GM12878 (cell line): Measurements from ENCODE around the gene MISP3. TPM values are rescaled to one million over a fixed set of nuclear protein-coding genes. Genes with fewer than 3 reads are reported as not detected.

Experiments used
- ATAC-seq: fragments of 200-7000 bp; cut with Tn5 transposase; 3 replicates; pipeline ENCODE4 v1.9.1; 2020; ENCODE audit warnings: mild to moderate bottlenecking, moderate library complexity
- BruUV-seq: library from RNA; stranded (reverse); fragments of 400-500 nt; replicated peaks from 2 replicates; lab custom pipeline; 2021; lab: Mats Ljungman, UMichigan
- CTCF ChIA-PET: fragments of 300-600 bp; sonication (Branson Sonifier 250); formaldehyde crosslinking; extraction: SDS; loops from one replicate; lab custom pipeline; 2021; ENCODE audit warnings: inconsistent platforms; lab: Yijun Ruan, JAX
- POLR2A ChIA-PET: fragments of 350-600 bp; formaldehyde crosslinking; extraction: SDS; loops from one replicate; lab custom pipeline; 2021; ENCODE audit warnings: inconsistent platforms; lab: Charles Lee
- RAD21 ChIA-PET: fragments of 300-600 bp; sonication (Branson Sonifier 250); formaldehyde crosslinking; loops from one replicate; lab custom pipeline; 2023; ENCODE audit warnings: antibody characterized with exemption; ENCODE audit not compliant: unreplicated experiment; lab: Charles Lee
- SMC1A ChIA-PET: fragments of 300-600 bp; sonication (Branson Sonifier 250); formaldehyde crosslinking; loops from one replicate; lab custom pipeline; 2023; ENCODE audit not compliant: unreplicated experiment, uncharacterized antibody; lab: Charles Lee
- DNase-seq: peaks from one replicate; pipeline ENCODE4 v3.0.0-alpha.2; 2011; ENCODE audit warnings: low read depth, low spot score
- FAIRE-seq: peaks from 3 replicates; lab custom pipeline; 2011; peaks lifted over from hg19 to GRCh38; lab: Jason Lieb, UNC
- H2AFZ ChIP-seq: 2 replicates; pipeline ENCODE4 v1.6.0; 2011; ENCODE audit warnings: low read depth, low read length, control low read depth; ENCODE audit not compliant: control insufficient read depth
- H3K27ac ChIP-seq: 2 replicates; pipeline ENCODE4 v1.5.1; 2011; ENCODE audit warnings: control low read depth; ENCODE audit not compliant: control insufficient read depth, insufficient read depth
- H3K27me3 ChIP-seq, 2 experiments: replicated peaks in 1 of 2; 2 replicates each; pipeline versions ENCODE4 v1.6.0 to v1.6.1; 2011; ENCODE audit warnings: low read length in 1 of 2; ENCODE audit not compliant: control insufficient read depth in 2 of 2, insufficient read depth in 2 of 2
- H3K36me3 ChIP-seq, 2 experiments: 2 replicates each; pipeline ENCODE4 v1.5.1; 2011; ENCODE audit warnings: low read length in 1 of 2; ENCODE audit not compliant: control insufficient read depth in 2 of 2, insufficient read depth in 2 of 2
- H3K4me1 ChIP-seq: 2 replicates; pipeline ENCODE4 v1.6.1; 2011; ENCODE audit warnings: mild to moderate bottlenecking, low read length, moderate library complexity, mixed read lengths; ENCODE audit not compliant: control insufficient read depth, insufficient read depth
- H3K4me2 ChIP-seq: 2 replicates; pipeline ENCODE4 v1.6.0; 2011; ENCODE audit warnings: control low read depth; ENCODE audit not compliant: control insufficient read depth, insufficient read depth
- H3K4me3 ChIP-seq: fragments of 200-600 bp; sonication (generic); 2 replicates; pipeline ENCODE4 v1.5.1; 2016
- H3K79me2 ChIP-seq: 2 replicates; pipeline ENCODE4 v1.6.0; 2011; ENCODE audit warnings: low read length; ENCODE audit not compliant: control insufficient read depth, insufficient read depth
- H3K9ac ChIP-seq: 2 replicates; pipeline ENCODE4 v1.8.0; 2011; ENCODE audit warnings: low read length, control low read depth, mixed read lengths; ENCODE audit not compliant: control insufficient read depth, insufficient read depth
- H3K9me3 ChIP-seq: replicated peaks from 3 replicates; pipeline ENCODE4 v1.5.1; 2011; ENCODE audit warnings: mild to moderate bottlenecking, low read length; ENCODE audit not compliant: control insufficient read depth, insufficient read depth
- H4K20me1 ChIP-seq: 2 replicates; pipeline ENCODE4 v1.6.0; 2011; ENCODE audit not compliant: control insufficient read depth, insufficient read depth
- FOXM1 ChIP-seq: IDR thresholded peaks from 2 replicates; pipeline ENCODE4 v1.6.1; 2012; ENCODE audit warnings: low read depth, mild to moderate bottlenecking, inconsistent platforms, low read length, moderate library complexity
- MAX ChIP-seq: IDR thresholded peaks from 2 replicates; pipeline ENCODE4 v1.6.1; 2012; ENCODE audit warnings: low read depth, low read length, improper control_type of control experiment
- MLLT1 ChIP-seq: fragments of 450-650 bp; IDR thresholded peaks from 2 replicates; pipeline ENCODE4 v1.6.1; 2016; ENCODE audit warnings: mild to moderate bottlenecking
- TCF3 ChIP-seq: IDR thresholded peaks from 2 replicates; pipeline ENCODE4 v1.6.1; 2012; ENCODE audit warnings: low read depth, mild to moderate bottlenecking, low read length, borderline replicate concordance; ENCODE audit not compliant: insufficient read depth
- WGBS: methylation state at CpG from one replicate; pipeline ENCODE4 v1.1.6; 2016; ENCODE audit warnings: low lambda C conversion rate; ENCODE audit not compliant: insufficient replicate concordance, insufficient coverage; ENCODE audit errors: missing lambda C conversion rate; 5-methylcytosine and 5-hydroxymethylcytosine counted together
- in situ Hi-C: fragments of 300-500 bp; cut with MboI; formaldehyde crosslinking; loops from 9 replicates; pipeline ENCODE4 v1.14.3; 2018; ENCODE audit warnings: mixed read lengths
- intact Hi-C: fragments of 100-400 bp; cut with micrococcal nuclease; formaldehyde crosslinking; loops from one replicate; pipeline ENCODE4 v1.14.2; 2022; ENCODE audit not compliant: unreplicated experiment
- polyA plus RNA-seq, 11 experiments: library from polyadenylated mRNA; depleted of rRNA in 4 of 11; unstranded in 6 of 11; stranded (reverse) in 5 of 11; fragments of >200 nt; fragmentation: Nextera tagmentation in 4 of 11; fragmentation: Illumina TruSeq in 1 of 11; extraction: Ambion mirVana in 4 of 11; extraction: Trizol in 1 of 11; gene quantifications; 1 replicate in 1 of 11; 2 replicates in 10 of 11; pipeline versions ENCODE4 v1.2.1 to v1.2.3, GENCODE V29; 2011 to 2016; ENCODE audit warnings: inconsistent platforms in 2 of 11, missing spikeins in 2 of 11, low read depth in 1 of 11
- total RNA-seq, 4 experiments: library from RNA; depleted of rRNA in 3 of 4; stranded (reverse); fragments of >200 nt in 3 of 4; fragmentation: Illumina TruSeq in 1 of 4; extraction: Trizol in 1 of 4; gene quantifications; 2 replicates each; pipeline versions ENCODE4 v1.2.1 to v1.2.3, GENCODE V29; 2013 to 2021

The MISP3 gene
- total and polyA plus RNA-seq, 10 of the 15 experiments (the other 5 are each of a cell fraction or from before 2014, with no cell fraction given), result 0.07 to 1.4 (median 0.64) TPM

- DNase-seq, result no peak
- H2AFZ ChIP-seq, result no peak overlapping the region; the same call in 1 of the 2 replicates
- WGBS, result 88% methylated on average over 30 of the region's 30 CpGs
- intact Hi-C loops, result no loop called here
- no peak overlapping the region for H3K27ac ChIP-seq
- RAD21 ChIA-PET, result no interaction called here
- POLR2A ChIA-PET, result interaction anchor here (1.0 to 1.5 kb wide), 3 partner anchors 8 to 49 kb away, joined by 3 to 5 read pairs (median 4); no protein-coding TSS in a partner anchor
- no peak for FAIRE-seq
- SMC1A ChIA-PET, result interaction anchor here (1.0 kb wide), 1 partner anchor 48 kb away, joined by 3 read pairs; the partner anchor contains the start of gene ASF1B
- H3K4me1 ChIP-seq, result peaks cover 7% of the 10 kb centered on the region; the same call in 1 of the 2 replicates
- H3K79me2 ChIP-seq, result peaks cover 6% of the 10 kb centered on the region
- peaks cover 2% of the 10 kb centered on the region; the same call in 1 of the 3 replicates for H3K9me3 ChIP-seq
- H3K4me2 ChIP-seq, result peak overlapping the region; percentile 85
- peak overlapping the region; percentile 36; the same call in 1 of the 2 replicates for H3K9ac ChIP-seq
- H4K20me1 ChIP-seq, result no peaks in the 10 kb centered on the region
- CTCF ChIA-PET, result interaction anchor here (0.7 to 1.0 kb wide), 2 partner anchors 12 to 209 kb away, joined by 3 read pairs; no protein-coding TSS in a partner anchor
- ATAC-seq, result no peak
- BruUV-seq, result TSS peak; percentile 72
- in situ Hi-C loops, result no loop called here
- TF ChIP-seq FOXM1 (no peak), MLLT1 (0 out of 2 replicates have a peak, but pooled peaks have one; percentile 24), TCF3 (no peak), MAX (no peak)
- peaks cover 3 to 5% of the 10 kb centered on the region in 2 experiments; a peak in 3 of 4 replicates for H3K36me3 ChIP-seq
- peak overlapping the region; percentile 55 for H3K4me3 ChIP-seq
- H3K27me3 ChIP-seq, result no peaks in the 10 kb centered on the region
Measured at GRCh38 chr19:14088634-14089411, 16.2 kb downstream of the MISP3 start.
